ENCODE results near the gene NFATC4.

The NFATC4 gene

DNA sequence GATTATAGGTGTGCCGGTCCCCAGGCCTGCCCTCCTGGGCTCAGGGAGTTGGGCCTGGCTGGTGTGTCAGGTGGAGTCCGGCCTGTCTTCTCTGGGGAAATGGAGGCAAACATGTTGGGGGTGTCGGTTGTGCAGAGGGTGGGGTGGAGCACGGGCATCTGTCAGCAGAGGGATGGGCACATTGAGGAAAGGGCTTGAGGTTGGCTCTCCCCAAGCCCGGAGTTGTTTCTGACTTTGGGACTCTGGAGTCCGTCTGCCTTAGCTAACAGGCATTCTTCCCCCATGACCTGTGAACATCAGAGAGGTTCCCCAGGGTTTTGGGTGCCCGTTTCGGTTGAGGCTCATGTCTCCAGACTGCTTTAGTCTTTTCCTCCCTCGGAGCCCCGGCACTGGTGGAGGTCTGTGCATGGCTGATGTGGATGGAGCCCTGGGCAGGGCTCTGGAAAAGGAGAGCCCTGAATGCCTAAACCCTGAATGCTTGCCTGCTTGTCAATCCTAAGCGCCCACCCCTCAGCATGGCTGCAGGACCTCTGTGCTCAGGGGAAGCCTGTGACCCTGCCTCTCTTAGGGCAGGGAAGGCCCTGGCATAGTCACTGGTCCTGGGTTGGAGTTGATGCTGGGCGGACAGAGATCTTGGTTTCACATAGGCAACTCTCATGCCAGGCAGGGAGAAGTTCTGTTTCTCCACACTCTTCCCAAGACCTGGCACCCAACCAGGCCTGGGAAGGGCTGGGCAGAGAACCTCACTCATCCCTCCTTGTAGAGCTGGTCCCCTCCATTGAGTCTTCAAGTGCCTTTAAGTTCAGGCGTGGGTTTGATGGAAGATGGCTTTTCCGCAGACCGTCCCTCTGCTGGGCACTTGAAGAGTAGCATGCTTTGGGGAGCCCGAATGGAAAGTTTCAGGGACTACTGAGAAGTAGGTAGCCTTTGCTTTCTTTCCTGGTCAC is 43.7 kb downstream of the NFATC4 start:
- peak; percentile 54 for DNase-seq

- DNase-seq: no peak
Observed at GRCh38 chr14:24414077-24414476, 46.1 kb downstream of the NFATC4 start.

- no peak for DNase-seq
Observed at GRCh38 chr14:24414732-24415420, 46.9 kb downstream of the NFATC4 start.

DNA sequence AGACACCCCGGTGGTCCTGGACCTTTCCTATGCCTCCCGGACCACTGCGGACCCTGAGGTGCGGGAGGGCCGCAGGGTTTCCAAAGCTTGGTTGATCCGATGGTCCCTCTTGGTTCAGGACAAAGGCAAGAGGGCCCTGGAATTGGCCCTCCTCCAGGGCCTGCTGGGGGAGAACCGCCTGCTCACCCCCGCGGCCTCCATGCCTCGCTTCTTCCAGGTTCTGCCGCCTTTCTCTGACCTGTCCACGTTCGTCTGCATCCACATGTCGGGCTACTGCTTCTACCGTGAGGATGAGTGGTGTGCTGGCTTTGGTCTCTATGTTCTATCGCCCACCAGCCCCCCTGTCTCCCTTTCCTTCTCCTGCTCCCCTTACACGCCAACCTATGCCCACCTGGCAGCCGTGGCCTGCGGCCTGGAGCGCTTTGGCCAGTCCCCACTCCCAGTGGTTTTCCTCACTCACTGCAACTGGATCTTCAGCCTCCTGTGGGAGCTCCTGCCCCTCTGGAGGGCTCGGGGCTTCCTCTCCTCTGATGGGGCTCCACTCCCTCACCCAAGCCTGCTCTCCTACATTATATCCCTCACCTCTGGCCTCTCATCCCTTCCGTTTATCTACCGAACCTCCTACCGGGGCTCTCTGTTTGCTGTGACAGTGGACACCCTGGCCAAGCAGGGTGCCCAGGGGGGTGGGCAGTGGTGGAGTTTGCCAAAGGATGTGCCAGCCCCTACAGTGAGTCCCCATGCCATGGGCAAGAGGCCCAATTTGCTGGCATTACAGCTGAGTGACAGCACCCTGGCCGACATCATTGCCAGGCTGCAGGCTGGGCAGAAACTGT is 47.7 kb downstream of the NFATC4 start:
- no peak for DNase-seq

DNA sequence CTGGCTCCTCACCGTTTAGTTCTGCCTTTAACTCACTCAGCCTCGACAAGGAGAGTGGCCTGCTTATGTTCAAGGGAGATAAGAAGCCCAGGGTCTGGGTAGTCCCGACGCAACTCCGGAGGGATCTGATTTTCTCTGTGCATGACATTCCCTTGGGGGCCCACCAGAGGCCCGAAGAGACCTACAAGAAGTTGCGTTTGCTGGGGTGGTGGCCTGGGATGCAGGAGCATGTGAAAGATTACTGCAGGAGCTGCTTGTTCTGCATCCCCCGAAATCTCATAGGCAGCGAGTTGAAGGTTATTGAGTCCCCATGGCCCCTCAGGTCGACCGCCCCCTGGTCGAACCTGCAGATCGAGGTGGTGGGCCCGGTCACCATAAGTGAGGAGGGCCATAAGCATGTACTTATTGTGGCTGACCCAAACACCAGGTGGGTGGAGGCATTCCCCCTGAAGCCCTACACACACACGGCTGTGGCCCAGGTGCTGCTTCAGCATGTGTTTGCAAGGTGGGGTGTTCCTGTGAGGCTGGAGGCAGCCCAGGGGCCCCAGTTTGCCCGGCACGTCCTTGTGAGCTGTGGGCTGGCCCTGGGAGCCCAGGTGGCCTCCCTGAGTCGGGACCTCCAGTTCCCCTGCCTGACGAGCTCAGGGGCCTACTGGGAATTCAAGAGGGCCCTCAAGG is 48.4 kb downstream of the NFATC4 start:
- DNase-seq: no peak

DNA sequence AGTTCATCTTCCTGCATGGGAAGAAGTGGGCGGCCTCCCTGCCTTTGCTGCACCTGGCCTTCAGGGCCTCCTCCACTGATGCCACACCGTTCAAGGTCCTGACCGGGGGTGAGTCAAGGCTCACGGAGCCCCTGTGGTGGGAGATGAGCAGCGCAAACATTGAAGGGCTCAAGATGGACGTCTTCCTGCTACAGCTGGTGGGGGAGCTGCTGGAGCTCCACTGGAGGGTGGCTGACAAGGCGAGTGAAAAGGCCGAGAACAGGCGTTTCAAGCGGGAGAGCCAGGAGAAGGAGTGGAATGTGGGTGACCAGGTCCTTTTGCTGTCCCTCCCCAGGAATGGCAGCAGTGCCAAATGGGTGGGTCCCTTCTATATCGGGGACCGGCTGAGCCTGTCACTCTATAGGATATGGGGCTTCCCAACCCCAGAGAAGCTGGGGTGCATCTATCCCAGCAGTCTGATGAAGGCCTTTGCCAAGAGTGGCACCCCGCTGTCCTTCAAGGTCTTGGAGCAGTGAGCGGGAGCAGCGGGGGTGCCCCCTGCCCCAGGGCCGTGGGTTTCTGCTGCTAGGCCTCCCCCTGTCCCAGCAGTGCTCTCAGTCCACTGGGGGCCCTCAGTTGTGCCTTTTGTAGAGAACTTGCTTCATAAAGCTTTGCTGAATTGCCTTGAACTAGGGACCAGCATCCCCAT is 49.1 kb downstream of the NFATC4 start:
- no peak for DNase-seq

DNA sequence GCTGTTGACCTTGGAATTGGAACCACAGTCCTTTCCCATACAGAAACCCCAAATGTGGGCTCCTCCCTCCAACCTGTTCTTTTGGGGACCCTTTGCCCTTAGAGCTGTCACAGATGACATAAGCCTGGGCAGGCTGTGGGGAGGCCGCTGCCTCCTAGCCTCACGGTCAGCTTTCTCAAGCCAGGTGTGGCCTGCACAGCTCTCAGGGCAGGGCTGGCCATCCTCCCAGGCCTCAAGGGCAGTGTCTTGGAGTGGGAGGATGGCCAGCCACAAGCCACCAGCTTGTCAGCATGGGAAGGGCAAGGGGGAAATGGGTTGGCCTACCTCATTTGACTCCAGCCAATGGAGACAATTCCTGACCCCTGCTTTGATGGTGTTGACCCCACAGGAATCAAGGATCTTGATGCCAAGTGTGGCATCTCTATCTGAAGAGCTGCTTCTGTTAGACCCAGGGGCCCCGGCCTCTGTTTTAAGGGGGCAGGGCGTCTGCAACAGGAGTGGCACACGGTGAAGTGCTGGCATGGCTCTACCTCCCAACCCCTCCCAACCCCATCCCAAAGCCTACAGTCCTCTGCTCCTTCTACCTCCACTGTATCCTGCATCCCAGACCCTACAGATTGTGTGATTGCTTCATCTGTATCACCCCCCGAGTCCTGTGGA is 50.0 kb downstream of the NFATC4 start:
- DNase-seq: no peak

DNA sequence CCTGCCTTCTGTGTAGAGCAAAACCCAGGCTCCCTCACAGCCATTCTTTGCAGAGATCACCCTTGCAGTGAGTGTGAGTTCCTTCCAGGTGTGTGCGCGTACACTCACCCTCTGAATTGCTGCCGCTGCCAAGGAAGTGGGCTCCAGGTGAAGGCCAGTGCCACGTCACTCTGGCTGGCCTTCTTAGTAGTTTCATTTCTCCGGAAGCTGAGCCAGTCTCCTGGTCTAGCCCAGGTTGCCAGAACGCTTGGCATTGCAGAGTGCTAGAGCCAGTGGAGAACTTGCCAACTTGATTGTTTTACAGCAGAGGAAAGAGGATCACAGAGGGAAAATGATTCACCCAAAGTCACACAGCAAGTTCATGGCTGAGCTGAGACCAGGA is 50.5 kb downstream of the NFATC4 start:
- no peak for DNase-seq

- peak; percentile 27 for DNase-seq
Observed at GRCh38 chr14:24422261-24422660, 54.3 kb downstream of the NFATC4 start.

DNA sequence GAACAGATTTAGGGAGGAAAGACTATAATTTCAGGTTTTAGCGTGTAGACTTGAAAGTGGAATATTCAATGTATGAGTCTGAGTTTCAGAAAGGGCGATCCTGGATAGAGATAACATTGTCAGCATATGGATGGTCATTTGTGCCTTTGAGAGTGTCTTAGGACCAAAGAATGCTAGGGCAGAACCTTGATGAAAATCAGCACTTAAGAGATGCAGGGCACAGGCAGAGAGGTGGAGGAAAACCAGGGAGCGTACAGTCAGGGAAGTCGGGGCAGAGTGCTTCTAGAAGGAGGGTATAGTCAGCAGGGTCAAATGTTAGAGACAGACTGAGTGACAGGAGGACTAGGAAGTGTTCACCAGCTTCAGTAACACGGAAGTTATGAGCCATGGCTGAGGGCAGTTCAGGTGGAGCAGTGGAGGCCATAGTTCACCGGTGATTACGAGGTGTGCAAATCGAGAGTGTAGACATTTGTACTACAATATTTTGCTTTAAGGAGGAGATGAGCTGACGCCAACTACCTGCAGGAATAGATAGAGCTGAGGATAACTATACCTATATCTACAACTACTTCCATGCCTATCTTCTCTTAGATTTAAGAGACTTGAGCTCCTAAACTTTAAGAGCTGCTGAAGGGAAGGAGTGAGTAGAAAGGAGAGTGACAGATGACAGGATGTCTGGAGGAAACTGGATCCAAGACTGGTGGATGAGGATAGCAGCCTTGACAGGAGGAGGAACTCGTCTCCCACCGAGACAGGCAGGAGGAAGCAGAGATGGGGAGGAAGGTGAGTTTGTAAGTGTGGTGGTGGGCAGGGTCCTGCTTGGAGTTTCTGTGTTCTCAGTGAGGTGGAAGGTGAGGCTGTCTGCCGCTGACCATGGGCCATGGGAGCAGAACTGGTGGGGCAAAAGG is 55.0 kb downstream of the NFATC4 start:
- no peak for DNase-seq

DNA sequence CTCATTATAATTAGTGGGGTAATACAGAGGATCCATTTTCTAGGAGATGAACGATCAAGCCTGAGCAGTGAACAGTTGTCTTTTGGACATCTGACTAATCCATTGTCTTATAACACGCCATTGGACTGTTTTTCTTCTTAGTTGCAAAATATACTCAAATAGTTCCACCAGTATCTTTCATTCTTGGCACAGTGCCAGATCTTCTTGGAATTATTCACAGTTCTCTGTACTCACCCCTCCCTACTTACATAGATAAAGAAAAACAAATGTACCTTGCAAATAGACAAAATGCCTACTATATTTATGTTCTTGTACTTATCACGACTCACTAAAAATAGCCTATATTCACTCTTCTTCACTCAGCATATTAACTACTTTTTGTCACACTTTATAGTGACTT is 57.7 kb downstream of the NFATC4 start:
- DNase-seq: no peak

DNA sequence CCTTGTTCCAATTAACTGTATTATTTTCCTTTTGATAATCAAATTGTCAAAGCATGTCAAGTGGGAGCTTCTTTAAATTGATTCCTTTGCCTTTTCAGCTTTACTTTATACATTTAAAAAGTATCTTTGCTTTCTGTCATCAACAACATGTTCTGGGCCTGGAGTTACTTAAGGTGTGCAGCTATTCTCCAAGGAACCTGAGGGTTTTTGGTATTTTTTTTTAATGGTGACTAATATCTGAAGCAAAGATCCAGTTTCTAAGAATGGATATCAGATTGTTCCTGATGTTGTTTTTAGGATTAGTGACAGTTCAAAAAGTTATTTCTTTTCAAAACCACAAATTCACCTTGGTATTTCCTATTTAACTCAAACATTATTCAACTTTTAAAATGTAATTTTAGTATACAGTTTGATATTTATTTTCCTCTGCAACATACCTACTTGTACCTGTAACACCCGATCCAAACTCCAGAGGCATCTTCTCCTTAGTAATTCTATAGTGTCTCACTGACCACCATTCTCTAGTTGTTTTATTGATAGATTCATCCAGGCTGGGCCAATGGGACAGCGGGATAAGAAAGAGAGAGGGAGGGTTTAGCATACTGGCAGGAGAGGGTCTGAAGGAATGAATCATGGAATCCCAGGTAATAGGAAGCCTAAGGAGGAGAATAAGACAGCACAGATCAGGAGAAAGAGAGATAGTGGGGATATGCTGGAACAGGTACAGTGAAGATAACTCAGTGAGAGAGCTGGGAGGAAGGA is 58.3 kb downstream of the NFATC4 start:
- no peak for DNase-seq

- DNase-seq: no peak
Observed at GRCh38 chr14:24426912-24427536, 59.0 kb downstream of the NFATC4 start.

GRCh38 chr14:24427537-24428508 is 59.8 kb downstream of the NFATC4 start:
- no peak for DNase-seq

DNA sequence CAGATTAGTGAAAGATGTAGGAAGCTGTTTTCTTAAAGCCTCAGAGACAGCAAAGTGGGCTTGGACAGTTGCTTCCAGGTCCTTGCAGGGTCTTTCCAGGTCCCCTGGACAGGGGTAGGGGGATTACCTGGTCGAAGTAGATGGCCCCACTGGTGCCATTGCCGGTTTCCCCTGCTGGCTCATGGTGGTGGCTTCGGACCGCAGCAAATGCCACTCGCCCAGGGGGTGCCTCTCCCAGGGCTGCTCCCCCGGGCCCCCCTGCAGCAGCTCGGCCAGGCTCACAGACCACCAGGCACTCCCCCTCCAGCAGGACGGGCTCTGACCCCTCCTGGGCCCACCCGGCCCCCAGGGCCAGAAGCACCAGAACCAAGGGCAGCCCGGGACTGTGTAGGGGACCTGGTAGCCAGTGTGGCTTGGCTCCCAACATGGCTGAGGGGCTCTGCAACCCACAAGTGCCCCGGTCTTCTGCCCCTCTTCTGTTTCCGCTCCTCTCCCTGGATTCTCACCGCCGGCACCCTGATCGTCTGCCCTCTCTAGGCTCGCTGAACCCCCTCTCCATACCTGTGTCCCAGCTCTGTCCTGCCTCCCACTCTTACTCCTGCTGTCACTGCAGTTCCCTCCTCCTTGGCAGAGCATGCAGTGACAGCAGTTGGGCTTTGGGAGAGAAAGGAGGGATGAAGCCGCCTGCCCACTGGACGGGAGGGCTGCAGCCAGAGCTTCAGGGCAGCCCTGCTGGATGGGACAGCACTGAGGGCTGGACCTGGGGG is 60.8 kb downstream of the NFATC4 start:
- DNase-seq: no peak
